8988T (cell line): ENCODE results near the gene TMEM132D.

Experiments used
- DNase-seq: peaks from one replicate; pipeline ENCODE4 v3.0.0; 2011

TMEM132D gene

DNA sequence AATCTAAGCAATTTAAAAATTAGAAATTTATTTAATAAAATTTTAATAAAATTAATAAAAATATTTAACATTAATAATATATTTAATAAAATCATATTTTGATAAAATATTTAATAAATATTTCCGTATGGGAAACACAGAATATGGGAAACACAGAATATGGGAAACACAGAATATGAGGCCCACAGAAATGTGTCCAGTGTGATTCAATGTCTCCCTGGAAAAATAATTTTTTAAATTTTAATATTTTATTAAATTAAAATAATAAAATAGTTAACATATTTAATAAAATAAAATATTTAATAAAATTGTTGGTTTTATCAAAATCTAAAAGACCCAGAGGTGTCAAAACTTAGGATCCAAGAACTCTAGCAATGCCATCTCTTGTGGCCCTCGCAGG, 186.4 kb downstream of the TMEM132D start:
- DNase-seq: no peak

DNA sequence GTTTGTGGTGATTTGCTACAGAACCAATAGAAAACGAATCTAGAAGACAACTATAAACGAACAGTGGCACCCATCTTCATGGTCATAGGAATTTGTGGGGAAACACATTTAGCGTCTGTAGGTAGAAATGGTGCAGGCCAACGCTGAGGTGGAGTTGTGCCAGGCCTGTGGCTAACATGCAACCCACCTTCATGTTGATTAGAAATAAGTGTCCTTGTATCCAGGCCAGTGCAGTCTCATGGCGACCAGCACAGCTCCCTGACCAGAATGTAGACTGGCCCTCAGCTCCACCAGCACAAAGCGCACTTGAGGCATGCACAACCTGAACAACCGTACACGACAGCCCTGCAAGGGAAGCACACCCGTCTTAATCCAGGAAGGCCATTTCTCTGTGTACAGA, 187.0 kb downstream of the TMEM132D start:
- DNase-seq: no peak

DNA sequence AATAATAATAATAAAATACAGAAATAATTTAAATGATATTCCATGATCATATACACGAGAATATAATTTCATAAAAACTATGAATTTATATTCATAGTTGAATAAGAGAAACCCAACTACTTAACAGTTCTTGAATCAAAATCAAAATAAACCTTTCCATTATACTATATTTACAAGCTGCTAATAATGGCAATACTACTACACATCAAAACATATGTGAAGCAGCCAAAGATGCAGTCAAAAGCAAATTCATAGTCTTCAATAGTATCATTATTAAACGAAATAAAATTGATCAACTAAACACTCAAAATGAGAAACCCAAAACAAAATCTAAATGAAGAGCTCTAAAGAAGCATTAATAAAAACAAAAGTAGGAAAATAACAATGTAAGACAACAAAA, 197.1 kb downstream of the TMEM132D start:
- DNase-seq: no peak

DNA sequence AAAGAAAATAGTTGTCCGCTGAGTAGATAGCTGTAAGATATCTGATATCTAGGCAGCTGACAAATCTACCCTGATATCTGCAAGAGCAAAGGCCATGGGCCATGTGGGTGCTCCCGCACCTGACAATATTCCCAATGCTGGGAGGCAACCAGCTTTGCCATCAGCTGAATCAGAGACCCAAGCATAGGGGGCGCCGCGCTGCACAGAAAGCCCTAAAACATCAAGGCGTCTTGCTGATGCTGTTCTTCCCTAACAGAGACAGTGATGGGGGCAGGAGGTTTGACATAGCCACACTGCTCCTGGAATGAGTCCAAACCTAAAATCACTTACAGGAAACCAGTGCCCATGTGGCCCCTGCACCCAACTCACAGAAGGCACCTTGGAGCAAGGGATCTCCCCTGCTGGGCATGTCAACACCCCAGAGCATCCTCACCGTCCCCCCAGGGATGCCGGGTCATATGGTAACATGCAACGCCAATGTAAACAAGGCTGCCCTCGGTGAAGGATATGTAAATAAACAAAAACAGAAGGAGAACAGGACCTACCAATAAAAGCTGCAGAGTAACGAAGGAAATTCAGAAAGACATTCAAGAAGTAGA, 199.5 kb downstream of the TMEM132D start:
- no peak for DNase-seq

DNA sequence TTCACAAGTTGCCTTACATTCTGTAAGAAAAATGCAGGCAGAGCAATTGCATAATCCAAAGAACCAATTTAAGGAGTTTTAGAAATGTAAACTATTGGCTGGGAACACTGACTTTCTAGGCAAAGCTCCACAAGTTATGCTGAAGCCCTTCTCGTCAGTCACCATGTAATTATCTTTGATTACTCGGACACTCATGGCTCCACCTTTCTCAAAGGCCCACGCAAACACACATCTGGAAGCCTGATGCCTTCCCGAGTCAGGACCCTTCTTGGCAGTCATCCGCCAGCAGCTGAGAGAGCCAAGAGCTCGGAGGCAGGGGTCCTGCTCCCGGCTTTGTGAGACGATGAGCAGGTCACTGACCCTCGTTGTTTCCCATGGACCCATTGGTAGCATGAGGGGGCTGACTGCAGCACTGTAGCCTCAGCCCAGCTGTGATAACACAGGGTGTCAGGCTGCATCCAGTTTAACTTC, 202.2 kb downstream of the TMEM132D start:
- no peak for DNase-seq

DNA sequence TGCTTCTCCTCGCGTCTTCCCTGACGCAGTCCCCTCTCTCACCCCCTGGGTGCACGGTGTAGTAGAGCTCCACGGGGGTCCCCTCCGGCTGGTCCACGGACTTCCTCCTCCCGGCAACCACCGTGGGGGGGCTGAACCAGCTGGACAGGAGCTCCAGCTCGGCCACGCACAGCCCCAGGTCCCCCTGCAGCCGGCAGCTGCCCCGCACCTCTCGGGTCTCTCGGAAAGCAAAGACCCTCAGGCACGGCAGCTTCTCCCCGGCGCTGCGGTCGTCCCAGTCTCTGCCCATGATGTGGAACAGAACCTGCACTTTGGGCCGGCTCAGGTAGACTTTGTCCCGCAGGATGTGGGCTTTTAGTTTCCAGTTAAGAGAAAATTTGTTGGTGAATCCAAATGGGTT, 203.8 kb downstream of the TMEM132D start:
- no peak for DNase-seq

DNA sequence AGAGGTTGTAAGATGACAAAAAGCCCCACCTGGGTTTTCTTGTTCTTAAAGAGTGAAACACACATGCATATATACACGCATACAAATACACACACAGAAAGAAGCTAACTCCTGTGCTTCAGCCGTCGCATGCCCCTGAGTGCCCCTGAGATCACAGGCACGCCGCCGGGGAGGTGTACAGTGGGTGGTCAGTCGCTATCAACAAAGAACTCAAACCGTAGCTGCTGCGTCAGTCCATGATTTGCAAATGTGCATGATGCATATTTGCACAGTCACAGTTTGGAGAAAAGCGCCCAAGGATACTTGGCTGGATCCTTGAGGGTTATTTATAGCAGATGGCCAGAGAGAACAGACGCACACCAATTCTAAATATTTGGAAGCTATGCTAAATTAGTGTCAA, 206.9 kb downstream of the TMEM132D start:
- DNase-seq: no peak

DNA sequence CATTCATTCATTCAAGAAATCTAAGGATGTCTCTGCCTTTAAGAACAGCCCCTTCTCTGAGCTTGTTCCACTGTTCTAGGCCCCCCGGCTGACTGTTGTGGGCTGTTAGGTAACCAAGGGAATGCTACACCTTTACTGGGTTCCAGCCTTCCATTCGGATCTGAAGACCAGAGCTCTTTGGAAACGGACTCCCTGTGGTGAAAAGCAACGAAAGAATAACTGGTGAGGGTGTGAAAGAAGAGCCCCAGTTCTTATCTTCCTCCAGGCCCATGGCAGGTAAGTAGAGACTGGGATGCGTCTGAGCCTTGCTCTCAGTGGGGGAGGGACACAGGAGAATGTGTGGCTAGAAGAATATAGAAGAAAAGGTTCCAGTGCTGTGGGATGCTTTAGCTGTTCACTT, 207.4 kb downstream of the TMEM132D start:
- DNase-seq: no peak

DNA sequence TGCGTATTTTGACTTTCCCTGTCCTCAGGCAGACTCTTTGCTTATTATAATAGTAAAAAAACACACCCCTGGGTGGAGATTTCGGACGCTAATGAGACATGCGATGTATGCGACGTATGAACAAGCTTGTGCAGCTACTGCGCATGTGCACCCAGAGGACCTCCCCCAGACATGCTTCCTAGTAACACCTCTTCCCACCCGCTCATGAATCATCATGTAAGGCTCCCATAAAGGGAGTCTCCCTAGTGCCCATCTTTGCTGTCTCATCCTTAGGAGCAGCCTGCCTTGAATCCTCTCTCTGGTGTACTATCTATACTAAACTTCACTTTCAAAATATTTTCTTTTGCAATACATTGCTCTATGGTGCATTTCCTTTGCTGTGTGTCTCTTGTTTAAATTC, 210.1 kb downstream of the TMEM132D start:
- no peak for DNase-seq

DNA sequence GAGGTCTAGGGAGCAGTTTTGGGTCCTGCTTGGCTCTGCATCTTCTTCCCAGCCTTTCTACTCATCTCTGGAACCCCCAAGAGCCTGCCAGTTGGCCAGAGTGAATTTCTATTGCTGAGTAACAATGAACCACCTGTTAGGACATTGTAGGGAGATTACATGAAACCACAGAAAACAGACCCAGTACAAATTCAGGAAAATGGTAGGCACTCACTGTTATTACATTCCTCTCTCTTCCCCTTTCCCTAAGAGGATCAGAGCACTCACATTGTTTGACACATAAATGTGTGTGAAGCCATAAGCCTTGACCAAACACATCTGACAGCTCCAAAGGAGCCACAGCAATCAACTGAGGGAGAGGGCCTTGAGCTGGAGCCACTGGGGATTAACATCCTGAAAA, 216.1 kb downstream of the TMEM132D start:
- no peak for DNase-seq

DNA sequence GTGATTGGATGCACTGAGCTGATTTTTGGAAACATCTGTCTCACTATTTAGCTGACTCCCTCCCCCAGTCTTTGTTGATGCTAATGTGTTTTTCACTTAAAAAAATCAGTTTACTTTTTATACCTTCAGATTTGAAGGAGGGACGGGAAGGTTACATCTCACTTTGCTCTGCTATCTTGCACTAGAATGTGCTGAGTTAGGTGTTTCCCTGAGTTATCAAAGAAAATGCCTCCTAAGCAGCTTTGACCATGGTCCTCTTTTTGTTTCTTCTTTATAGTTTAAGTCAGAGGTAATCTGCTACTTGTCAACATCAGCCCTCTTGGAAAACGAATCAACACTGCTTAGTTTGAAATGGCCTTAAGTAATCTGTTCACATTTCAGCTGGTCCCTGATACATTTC, 222.0 kb downstream of the TMEM132D start:
- DNase-seq: no peak

DNA sequence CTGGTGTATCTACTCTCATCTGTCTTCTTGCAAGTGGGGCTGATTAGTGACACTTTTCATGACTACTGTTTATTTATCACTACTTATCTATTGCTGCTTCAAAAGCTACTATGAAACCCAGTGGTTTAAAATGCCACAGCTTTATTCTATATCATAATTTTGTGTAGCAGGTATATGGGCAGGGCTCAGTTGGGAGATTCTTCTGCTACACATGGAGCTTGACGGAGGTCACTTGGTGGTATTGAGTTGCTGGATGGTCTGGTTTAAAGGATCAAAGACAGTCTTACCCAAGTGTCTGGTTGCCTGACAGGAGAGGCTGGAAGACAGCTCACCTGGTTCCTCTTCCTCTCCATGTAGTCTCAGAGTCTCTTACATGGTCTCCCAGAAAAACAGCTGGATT, 222.7 kb downstream of the TMEM132D start:
- DNase-seq: no peak

DNA sequence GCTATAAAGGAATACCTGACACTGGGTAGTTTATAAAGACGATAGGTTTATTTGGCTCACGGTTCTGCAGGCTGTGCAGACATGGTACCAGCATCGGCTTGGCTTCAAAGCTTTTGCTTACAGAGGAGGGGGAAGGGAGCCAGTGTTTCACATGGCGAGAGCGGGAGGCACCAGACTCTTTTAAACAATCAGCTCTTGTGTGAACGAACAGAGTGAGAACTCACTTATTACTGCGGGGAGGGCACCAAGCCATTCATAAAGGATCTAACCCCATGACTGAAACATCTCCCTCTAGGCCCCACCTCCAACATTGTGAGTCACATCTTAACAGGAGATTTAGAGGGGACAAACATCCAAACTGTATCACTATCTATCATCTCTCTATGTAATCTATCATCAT, 227.4 kb downstream of the TMEM132D start:
- DNase-seq: no peak

DNA sequence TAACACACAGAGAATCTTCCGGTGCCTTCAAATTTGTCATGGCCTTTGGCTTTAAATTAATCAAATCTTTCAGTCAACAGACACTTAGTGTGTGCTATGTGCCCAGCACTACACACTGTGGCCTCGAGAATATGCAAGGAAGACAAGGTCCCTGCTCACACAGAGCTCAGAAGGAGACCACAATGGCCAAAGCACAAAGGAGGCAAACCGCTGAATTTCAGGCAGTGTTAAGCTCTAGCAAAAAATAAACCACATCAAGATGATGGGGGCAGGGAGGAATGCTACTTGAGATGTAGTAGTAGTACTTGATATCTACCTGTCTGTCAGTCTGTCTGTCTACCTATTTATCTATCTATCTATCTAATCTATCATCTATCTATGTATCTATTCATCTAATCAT, 227.9 kb downstream of the TMEM132D start:
- DNase-seq: no peak

DNA sequence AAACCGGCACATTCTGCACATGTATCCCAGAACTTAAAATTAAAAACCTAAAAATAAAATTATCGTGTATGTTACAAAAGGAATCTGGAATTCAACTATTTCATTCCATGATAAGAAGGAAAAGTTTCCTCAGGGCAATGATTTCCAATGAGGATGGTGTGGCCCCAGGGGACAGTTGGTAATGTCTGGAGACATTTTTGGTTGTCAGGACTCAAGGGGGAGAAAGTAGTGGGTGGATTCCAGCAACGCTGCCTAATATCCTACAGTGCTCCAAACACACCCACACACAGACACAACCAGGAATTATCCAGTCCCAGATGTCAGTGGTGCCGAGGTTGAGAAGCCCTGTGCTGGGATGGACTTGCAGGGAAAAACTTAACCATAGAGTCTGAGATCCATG, 228.3 kb downstream of the TMEM132D start:
- DNase-seq: no peak

DNA sequence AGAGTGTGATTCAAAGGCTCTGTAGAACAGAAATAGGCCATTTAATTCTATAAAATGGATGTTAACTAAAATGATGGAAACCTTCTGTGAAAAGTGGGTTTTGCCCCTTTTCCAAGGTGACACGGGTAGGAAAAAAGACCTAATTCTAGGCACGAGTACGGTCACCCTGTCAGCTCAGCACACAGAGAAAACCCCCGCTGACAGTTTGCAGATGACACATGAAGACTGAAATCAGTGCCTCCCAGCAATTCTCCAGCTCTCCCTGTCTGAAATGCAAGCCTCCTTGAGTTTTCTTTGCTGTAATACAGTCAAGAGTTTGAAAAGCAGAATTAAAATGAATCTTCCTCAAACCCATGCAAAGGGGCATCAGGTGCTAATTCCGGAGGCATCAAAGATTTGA, 230.0 kb downstream of the TMEM132D start:
- DNase-seq: no peak

DNA sequence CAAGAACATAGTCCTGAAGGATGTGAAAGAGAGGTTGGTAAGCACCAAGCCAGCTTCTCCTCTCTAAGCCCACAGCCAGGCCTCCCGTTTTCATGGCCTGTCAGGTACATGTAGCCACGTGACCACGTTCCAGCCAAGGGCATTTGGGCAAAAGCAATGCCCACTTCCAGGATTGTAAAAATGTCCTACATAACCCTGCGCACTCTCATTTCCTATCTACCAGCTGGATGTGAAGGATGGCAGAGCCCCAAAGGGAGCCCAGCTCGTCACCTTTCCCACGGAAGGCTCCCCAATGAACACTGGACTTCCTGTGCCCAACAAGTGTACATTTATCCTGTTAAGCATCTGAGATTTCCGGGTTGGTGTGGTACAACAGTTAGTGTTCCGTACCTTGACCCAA, 231.7 kb downstream of the TMEM132D start:
- no peak for DNase-seq

DNA sequence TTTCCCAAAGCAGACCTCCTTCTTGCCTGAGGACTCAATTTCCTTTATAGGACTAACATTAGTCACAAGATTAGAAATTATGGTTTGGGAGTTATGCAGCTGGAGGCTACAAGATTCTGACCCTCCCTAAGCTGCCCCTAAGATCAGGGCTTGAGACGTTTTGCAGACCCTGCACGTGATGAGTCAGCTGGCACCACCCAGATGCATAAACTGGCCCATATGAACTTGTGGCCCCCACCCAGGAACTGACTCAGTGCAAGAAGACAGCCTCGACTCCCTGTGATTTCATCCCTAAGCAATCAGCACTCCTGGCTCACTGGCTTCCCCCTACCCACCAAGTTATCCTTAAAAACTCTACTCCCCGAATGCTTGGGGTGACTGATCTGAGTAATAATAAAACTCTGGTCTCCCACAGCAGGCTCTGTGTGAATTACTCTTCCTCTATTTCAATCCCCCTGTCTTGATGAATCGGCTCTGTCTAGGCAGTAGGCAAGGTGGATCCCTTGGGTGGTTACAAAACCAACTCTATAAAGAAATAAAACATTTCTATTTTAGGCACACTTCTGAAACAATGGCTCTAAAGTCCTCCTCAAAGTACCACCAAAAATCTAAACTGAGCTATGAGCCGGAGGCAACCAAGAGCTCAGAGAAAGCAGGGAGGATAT, 233.4 kb downstream of the TMEM132D start:
- no peak for DNase-seq

DNA sequence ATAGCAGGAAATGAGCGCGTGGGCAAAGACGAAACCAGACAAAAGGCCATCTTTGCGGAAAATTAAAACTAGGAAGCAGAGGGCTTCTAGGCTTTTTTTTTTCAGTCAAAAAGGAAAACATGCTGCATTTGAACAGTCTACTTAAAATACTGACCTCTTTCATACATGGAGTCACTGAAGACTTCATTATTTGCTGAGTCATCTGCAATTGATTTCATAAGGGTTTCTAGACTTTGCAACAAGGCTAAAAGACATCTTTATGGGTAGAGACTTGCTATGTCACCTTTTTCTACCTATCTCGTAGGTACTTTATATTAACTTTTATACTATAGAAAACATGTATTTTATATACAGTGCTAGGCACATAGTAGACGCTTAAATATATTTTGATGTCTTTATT, 238.4 kb downstream of the TMEM132D start:
- no peak for DNase-seq

DNA sequence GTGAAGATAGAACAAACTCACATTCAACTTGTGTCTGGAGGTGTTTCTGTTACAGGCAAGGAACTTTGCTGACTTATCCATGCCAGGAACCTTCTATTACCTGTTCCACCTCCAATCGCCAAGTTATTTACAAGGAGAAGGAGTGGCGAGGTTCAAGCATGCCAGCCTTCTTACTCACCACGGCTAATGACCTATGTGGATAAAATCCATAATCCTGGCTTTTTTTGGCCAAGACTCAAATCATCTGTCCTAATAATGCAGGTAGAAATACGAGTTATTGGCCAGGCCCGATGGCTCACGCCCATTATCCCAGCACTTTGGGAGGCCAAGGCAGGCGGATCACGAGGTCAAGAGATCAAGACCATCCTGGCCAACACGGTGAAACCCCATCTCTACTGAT, 241.6 kb downstream of the TMEM132D start:
- no peak for DNase-seq

DNA sequence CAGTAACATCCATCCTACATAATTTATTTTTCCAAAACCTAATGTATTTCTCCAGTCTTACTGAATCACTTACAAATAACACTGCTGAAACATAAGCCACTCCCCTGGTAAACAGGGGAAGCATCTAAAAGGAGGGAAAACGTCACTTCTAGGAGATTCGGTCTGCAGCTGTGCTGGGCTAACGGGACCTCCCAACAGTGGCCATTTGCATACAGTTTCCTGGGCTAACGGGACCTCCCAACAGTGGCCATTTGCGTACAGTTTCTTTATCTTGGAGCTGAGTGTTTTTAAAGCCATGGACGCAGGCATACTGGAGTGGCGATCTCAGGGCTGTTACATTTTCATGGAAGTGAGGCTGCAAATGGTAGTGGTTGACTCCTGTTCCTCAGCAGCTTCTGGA, 242.9 kb downstream of the TMEM132D start:
- no peak for DNase-seq

DNA sequence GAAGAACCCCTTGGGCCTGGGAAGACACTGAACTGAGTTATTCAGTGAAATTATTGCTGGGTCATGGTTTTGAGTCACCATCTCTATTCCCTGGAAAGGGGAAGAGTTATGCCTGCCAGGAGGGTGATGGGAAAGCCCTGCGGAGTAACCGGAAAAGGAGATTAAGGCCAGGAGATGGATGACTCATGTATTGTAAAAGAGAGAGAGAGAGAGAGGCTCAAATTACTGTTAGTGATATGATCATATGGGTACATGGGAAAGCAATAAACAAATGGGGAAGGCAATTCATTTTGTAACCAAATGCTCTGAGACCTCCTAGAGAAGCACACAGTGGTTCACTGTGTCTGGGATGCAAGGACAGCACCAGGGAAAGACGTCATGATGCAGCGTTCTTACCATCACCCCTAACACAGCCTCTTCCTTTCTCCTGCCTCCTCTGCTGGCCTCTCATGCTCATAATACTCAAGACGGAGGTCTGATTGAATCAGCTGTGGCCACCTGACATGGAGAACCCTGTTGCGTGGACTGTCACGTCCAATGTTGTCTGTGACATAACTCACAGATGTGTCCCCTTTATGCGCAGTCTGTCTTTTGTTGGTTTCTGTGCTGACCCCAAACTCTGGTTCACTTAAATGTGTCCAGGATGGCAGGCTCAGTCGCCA, 243.7 kb downstream of the TMEM132D start:
- DNase-seq: no peak

DNA sequence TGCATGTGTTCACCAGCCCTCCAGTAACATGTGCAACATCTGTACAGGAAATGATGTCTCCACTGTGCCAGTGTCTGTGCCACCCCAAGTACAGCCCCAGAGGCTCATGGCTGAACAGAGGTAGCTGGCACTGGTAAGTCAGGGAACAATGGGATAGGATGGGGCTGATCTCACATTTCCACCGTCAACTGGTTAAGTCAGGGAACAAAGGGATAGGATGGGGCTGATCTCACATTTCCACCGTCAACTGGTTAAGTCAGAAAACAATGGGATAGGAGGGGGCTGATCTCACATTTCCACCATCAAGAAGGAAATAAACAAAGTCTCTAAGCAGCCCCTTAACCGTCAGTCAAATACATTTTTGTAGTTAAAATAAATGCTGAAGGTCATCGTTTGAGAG, 246.6 kb downstream of the TMEM132D start:
- DNase-seq: no peak

DNA sequence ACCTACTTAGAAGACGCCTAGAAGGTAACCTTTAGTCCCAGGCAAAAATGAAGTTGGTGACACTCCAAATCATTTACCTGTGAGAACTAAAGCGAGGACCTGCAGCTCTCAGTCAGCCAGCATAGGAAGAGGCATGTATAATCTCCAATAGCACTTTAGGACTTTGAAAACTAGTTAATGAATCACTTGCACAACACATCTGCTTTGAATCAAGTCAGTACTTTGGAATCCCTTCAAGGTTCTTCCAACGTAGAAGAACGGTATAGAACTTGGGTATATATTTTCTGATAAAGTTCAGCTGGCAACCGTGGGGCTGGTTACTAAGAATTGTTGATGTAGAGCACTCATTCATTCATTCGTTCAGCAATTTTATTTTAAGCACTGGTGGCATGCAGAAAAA, 251.9 kb downstream of the TMEM132D start:
- DNase-seq: no peak

DNA sequence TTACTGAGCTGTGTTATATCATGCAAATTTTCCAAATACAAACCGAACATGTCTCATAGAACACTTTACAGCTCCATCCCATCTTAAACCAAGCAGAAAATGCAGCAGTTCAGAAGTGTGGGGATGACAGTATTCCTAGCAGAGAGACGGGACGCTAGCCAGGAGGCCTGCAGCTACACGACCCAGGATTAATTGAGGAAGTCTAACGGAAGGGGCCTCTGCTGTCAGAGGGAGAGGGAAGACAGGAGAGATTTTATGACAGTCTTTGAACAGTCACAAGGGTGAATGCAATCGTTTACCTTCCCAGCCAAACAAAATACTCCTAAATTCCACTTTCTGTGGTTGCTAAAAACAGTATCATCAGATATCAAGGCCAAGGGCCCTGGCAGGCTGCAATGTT, 261.9 kb downstream of the TMEM132D start:
- DNase-seq: no peak
